SK-N-SH treated with all-trans-retinoic acid at 6 μM for 48 hours (cell line): ENCODE measurements around the gene RASSF4.

ENCODE experiments used
- ATAC-seq: fragments of 200-7000 bp; cut with Tn5 transposase; 3 replicates; pipeline ENCODE4 v1.9.1; 2020; ENCODE audit warnings: mild to moderate bottlenecking, moderate library complexity
- ARNTL ChIP-seq: fragments of 450-650 bp; formaldehyde crosslinking; IDR thresholded peaks from 2 replicates; pipeline ENCODE4 v1.5.0; 2020; ENCODE audit warnings: low read depth, mild to moderate bottlenecking, moderate library complexity, borderline replicate concordance
- CSDC2 ChIP-seq: fragments of 250-450 bp; sonication (Bioruptor Pico); IDR thresholded peaks from 2 replicates; pipeline ENCODE4 v1.5.0; 2020; ENCODE audit warnings: mild to moderate bottlenecking, moderate library complexity
- ESRRG ChIP-seq: fragments of 250-450 bp; sonication (Bioruptor Pico); IDR thresholded peaks from 2 replicates; pipeline ENCODE4 v1.6.1; 2021; ENCODE audit warnings: mild to moderate bottlenecking
- GLIS3 ChIP-seq: fragments of 250-450 bp; sonication (Bioruptor Pico); IDR thresholded peaks from 2 replicates; pipeline ENCODE4 v1.5.0; 2020; ENCODE audit warnings: mild to moderate bottlenecking, moderate library complexity
- OSR1 ChIP-seq: fragments of 250-450 bp; sonication (Bioruptor Pico); IDR thresholded peaks from 2 replicates; pipeline ENCODE4 v1.8.0; 2022; ENCODE audit warnings: moderate library complexity, mild to moderate bottlenecking, inconsistent platforms
- PATZ1 ChIP-seq: fragments of 250-450 bp; sonication (Bioruptor Pico); IDR thresholded peaks from 2 replicates; pipeline ENCODE4 v1.8.0; 2020; ENCODE audit warnings: mild to moderate bottlenecking, moderate library complexity, borderline replicate concordance
- POU6F1 ChIP-seq: fragments of 250-450 bp; sonication (Bioruptor Pico); IDR thresholded peaks from 2 replicates; pipeline ENCODE4 v1.8.0; 2021; ENCODE audit warnings: low read depth, mild to moderate bottlenecking, moderate library complexity, borderline replicate concordance
- PPARA ChIP-seq: fragments of 250-450 bp; sonication (Bioruptor Pico); IDR thresholded peaks from 2 replicates; pipeline ENCODE4 v1.5.0; 2020; ENCODE audit warnings: mild to moderate bottlenecking, borderline replicate concordance
- RARB ChIP-seq: fragments of 250-450 bp; sonication (Bioruptor Pico); IDR thresholded peaks from 2 replicates; pipeline ENCODE4 v1.8.0; 2021; ENCODE audit warnings: mild to moderate bottlenecking, moderate library complexity
- SNAI2 ChIP-seq: fragments of 250-450 bp; sonication (Bioruptor Pico); IDR thresholded peaks from 2 replicates; pipeline ENCODE4 v1.5.0; 2020; ENCODE audit warnings: mild to moderate bottlenecking, moderate library complexity
- TCF4 ChIP-seq: fragments of 250-450 bp; sonication (Bioruptor Pico); IDR thresholded peaks from 2 replicates; pipeline ENCODE4 v1.8.0; 2021; ENCODE audit warnings: mild to moderate bottlenecking, moderate library complexity, borderline replicate concordance
- TOX ChIP-seq: fragments of 250-450 bp; sonication (Bioruptor Pico); IDR thresholded peaks from 2 replicates; pipeline ENCODE4 v1.8.0; 2021; ENCODE audit warnings: mild to moderate bottlenecking, moderate library complexity, borderline replicate concordance
- TSHZ2 ChIP-seq: fragments of 250-450 bp; sonication (Bioruptor Pico); IDR thresholded peaks from 2 replicates; pipeline ENCODE4 v1.5.0; 2020; ENCODE audit warnings: mild to moderate bottlenecking, moderate library complexity
- ZC3H10 ChIP-seq: fragments of 250-450 bp; sonication (Bioruptor Pico); IDR thresholded peaks from 2 replicates; pipeline ENCODE4 v1.5.1; 2021; ENCODE audit warnings: mild to moderate bottlenecking, moderate library complexity
- ZFP3 ChIP-seq: fragments of 250-450 bp; sonication (Bioruptor Pico); IDR thresholded peaks from 2 replicates; pipeline ENCODE4 v1.5.0; 2020; ENCODE audit warnings: mild to moderate bottlenecking, moderate library complexity
- ZFP30 ChIP-seq: fragments of 450-650 bp; formaldehyde crosslinking; IDR thresholded peaks from 2 replicates; pipeline ENCODE4 v1.5.0; 2022; ENCODE audit warnings: mild to moderate bottlenecking, moderate library complexity
- ZNF565 ChIP-seq: fragments of 450-650 bp; formaldehyde crosslinking; conservative IDR thresholded peaks from 2 replicates; pipeline ENCODE4 v1.5.0; 2020; ENCODE audit warnings: low read depth, mild to moderate bottlenecking, moderate library complexity
- ZNF70 ChIP-seq: fragments of 450-650 bp; formaldehyde crosslinking; IDR thresholded peaks from 2 replicates; pipeline ENCODE4 v1.5.0; 2020; ENCODE audit warnings: mild to moderate bottlenecking, moderate library complexity
- ZNF8 ChIP-seq: fragments of 450-650 bp; formaldehyde crosslinking; IDR thresholded peaks from 2 replicates; pipeline ENCODE4 v1.5.0; 2020; ENCODE audit warnings: mild to moderate bottlenecking, moderate library complexity
- TF ChIP-seq, protein P1 (sequence below): fragments of 250-450 bp; sonication (Bioruptor Pico); IDR thresholded peaks from 2 replicates; pipeline ENCODE4 v1.5.1; 2021; ENCODE audit warnings: mild to moderate bottlenecking, moderate library complexity
- TF ChIP-seq, protein P2 (sequence below): fragments of 250-450 bp; sonication (Bioruptor Pico); IDR thresholded peaks from 2 replicates; pipeline ENCODE4 v1.5.1; 2020; ENCODE audit warnings: low read depth, mild to moderate bottlenecking, moderate library complexity

RASSF4 gene

GRCh38 chr10:44929356-44930255 lies 30.0 kb upstream of the RASSF4 start:
- TF ChIP-seq ESRRG (no peak), ARNTL (CRISPR knock-in tag) (no peak), TSHZ2 (no peak), ZC3H10 (CRISPR knock-in tag) (no peak), ZFP3 (CRISPR knock-in tag) (no peak), SNAI2 (CRISPR knock-in tag) (no peak), POU6F1 (CRISPR knock-in tag) (no peak), PATZ1 (CRISPR knock-in tag) (no peak), TOX (CRISPR knock-in tag) (no peak), ZNF70 (CRISPR knock-in tag) (no peak), GLIS3 (no peak), TCF4 (CRISPR knock-in tag) (no peak), RARB (CRISPR knock-in tag) (no peak)
- TF ChIP-seq, protein P1, sequence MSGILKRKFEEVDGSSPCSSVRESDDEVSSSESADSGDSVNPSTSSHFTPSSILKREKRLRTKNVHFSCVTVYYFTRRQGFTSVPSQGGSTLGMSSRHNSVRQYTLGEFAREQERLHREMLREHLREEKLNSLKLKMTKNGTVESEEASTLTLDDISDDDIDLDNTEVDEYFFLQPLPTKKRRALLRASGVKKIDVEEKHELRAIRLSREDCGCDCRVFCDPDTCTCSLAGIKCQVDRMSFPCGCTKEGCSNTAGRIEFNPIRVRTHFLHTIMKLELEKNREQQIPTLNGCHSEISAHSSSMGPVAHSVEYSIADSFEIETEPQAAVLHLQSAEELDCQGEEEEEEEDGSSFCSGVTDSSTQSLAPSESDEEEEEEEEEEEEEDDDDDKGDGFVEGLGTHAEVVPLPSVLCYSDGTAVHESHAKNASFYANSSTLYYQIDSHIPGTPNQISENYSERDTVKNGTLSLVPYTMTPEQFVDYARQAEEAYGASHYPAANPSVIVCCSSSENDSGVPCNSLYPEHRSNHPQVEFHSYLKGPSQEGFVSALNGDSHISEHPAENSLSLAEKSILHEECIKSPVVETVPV (CRISPR knock-in tag), result no peak
- TF ChIP-seq, protein P2, sequence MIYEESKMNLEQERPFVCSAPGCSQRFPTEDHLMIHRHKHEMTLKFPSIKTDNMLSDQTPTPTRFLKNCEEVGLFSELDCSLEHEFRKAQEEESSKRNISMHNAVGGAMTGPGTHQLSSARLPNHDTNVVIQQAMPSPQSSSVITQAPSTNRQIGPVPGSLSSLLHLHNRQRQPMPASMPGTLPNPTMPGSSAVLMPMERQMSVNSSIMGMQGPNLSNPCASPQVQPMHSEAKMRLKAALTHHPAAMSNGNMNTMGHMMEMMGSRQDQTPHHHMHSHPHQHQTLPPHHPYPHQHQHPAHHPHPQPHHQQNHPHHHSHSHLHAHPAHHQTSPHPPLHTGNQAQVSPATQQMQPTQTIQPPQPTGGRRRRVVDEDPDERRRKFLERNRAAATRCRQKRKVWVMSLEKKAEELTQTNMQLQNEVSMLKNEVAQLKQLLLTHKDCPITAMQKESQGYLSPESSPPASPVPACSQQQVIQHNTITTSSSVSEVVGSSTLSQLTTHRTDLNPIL (CRISPR knock-in tag), result no peak
- ATAC-seq, result no peak

- ATAC-seq, result no peak
- TF ChIP-seq, protein P2 (CRISPR knock-in tag), result no peak
- TF ChIP-seq POU6F1 (CRISPR knock-in tag), result no peak
- no peak for TF ChIP-seq CSDC2
- TF ChIP-seq PATZ1 (CRISPR knock-in tag), result no peak
- no peak for TF ChIP-seq PPARA (CRISPR knock-in tag)
- no peak for TF ChIP-seq ZFP3 (CRISPR knock-in tag)
- no peak for TF ChIP-seq ZNF8
- no peak for TF ChIP-seq SNAI2 (CRISPR knock-in tag)
- TF ChIP-seq ZNF565 (CRISPR knock-in tag), result no peak
- TF ChIP-seq, protein P1 (CRISPR knock-in tag), result no peak
- no peak for TF ChIP-seq OSR1
- TF ChIP-seq ZFP30 (CRISPR knock-in tag), result no peak
- TF ChIP-seq TCF4 (CRISPR knock-in tag), result no peak
- no peak for TF ChIP-seq GLIS3
These were observed 28.5 kb upstream of the RASSF4 start for GRCh38 chr10:44930904-44931620.
